Measurements from ENCODE around the gene VARS2. TPM values are rescaled to one million over a fixed set of nuclear protein-coding genes. Genes with fewer than 3 reads are reported as not detected.

VARS2 gene
- total RNA-seq, 1 experiment from 2014 or later = 39.8 TPM

DNA sequence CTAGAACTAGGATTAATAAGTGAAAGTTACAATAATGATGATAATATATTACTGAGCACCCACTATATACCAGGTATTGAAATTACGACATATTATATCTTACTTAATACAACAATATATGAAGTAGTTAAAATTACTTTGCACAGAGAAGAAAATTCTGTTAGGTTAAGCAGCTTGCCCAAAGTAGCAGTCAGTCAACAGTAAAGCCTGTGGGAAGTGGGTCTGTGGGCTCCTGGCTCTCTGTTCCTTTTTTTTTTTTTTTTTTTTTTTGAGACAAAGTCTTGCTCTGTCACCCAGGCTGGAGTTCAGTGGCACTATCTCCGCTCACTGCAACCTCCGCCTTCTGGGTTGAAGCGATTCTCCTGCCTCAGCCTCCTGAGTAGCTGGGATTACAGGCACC is 10.8 kb upstream of the VARS2 start:
- no peak overlapping the region for H3K4me3 ChIP-seq (replicated peaks in 1 of 2; ENCODE audit: low read depth in 1 of 2, low read length in 2 of 2)
- H3K9me3 ChIP-seq (ENCODE audit: control insufficient read depth in 1 of 2, insufficient read depth in 1 of 2, low read depth in 1 of 2, low read length in 2 of 2) = no peaks in the 10 kb centered on the region
- no peak for DNase-seq (ENCODE audit: low read depth, low spot score)
- no peaks in the 10 kb centered on the region for H3K9me2 ChIP-seq (ENCODE audit: insufficient read depth)
- no peaks in the 10 kb centered on the region for H3K27me3 ChIP-seq (ENCODE audit: insufficient read depth, low read length)
- H3K27ac ChIP-seq (ENCODE audit: low read depth, low read length) = no peak overlapping the region
- no peak overlapping the region for H3K9ac ChIP-seq (ENCODE audit: low read length)
- no peak overlapping the region for H2AFZ ChIP-seq (ENCODE audit: low read depth, low read length, poor library complexity, severe bottlenecking)
- H3K4me2 ChIP-seq (ENCODE audit: low read length) = no peak overlapping the region
- ChIA-PET CTCF (no interaction called here), RAD21 (ENCODE audit: low non-redundant PET in 1 of 2, low total read pairs in 2 of 2, uncharacterized antibody in 2 of 2, unreplicated experiment in 2 of 2) (no interaction called here), POLR2A (no interaction called here)
- H3K36me3 ChIP-seq (ENCODE audit: control insufficient read depth in 1 of 2, insufficient read depth in 2 of 2, low read length in 2 of 2) = peaks cover 4 to 10% of the 10 kb centered on the region in 2 experiments; a peak in 2 of 4 replicates
- intact Hi-C loops (cut with micrococcal nuclease) = no loop called here
- no peak for ATAC-seq
- TF ChIP-seq EGR1 (IDR thresholded peaks at IDR 0.05; ENCODE audit: low read depth) (no peak), CEBPB (IDR thresholded peaks at IDR 0.05; ENCODE audit: low read depth) (no peak), YY1 (IDR thresholded peaks at IDR 0.05; ENCODE audit: extremely low read depth, insufficient replicate concordance, low read depth, low read length) (no peak), ELF1 (IDR thresholded peaks at IDR 0.05; ENCODE audit: borderline replicate concordance, low read depth) (no peak), JUND (IDR thresholded peaks at IDR 0.05) (no peak), ZFX (IDR thresholded peaks at IDR 0.05) (no peak), TCF7L2 (IDR thresholded peaks at IDR 0.05; ENCODE audit: borderline replicate concordance, extremely low read depth, insufficient read depth, insufficient read length) (no peak), EZH2phosphoT487 (IDR thresholded peaks at IDR 0.05; ENCODE audit: borderline replicate concordance) (no peak), POLR2A (IDR thresholded peaks at IDR 0.05; ENCODE audit: borderline replicate concordance, extremely low read depth, insufficient read depth, insufficient read length) (no peak), REST (IDR thresholded peaks at IDR 0.05; ENCODE audit: low read depth) (no peak), EZH2 (IDR thresholded peaks at IDR 0.05) (no peak), CBX3 (IDR thresholded peaks at IDR 0.05; ENCODE audit: low read depth) (no peak), RAD21 (IDR thresholded peaks at IDR 0.05; ENCODE audit: low read depth) (no peak), SIN3A (IDR thresholded peaks at IDR 0.05; ENCODE audit: low read depth) (no peak), SRF (IDR thresholded peaks at IDR 0.05; ENCODE audit: low read depth) (no peak)
- TF ChIP-seq, protein P1, sequence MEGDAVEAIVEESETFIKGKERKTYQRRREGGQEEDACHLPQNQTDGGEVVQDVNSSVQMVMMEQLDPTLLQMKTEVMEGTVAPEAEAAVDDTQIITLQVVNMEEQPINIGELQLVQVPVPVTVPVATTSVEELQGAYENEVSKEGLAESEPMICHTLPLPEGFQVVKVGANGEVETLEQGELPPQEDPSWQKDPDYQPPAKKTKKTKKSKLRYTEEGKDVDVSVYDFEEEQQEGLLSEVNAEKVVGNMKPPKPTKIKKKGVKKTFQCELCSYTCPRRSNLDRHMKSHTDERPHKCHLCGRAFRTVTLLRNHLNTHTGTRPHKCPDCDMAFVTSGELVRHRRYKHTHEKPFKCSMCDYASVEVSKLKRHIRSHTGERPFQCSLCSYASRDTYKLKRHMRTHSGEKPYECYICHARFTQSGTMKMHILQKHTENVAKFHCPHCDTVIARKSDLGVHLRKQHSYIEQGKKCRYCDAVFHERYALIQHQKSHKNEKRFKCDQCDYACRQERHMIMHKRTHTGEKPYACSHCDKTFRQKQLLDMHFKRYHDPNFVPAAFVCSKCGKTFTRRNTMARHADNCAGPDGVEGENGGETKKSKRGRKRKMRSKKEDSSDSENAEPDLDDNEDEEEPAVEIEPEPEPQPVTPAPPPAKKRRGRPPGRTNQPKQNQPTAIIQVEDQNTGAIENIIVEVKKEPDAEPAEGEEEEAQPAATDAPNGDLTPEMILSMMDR (IDR thresholded peaks at IDR 0.05 in 2 of 3, conservative IDR thresholded peaks at IDR 0.05 in 1 of 3; ENCODE audit: borderline replicate concordance in 1 of 3, insufficient read depth in 1 of 3, low read depth in 2 of 3, low read length in 2 of 3) = no peak
- TF ChIP-seq, protein P2, sequence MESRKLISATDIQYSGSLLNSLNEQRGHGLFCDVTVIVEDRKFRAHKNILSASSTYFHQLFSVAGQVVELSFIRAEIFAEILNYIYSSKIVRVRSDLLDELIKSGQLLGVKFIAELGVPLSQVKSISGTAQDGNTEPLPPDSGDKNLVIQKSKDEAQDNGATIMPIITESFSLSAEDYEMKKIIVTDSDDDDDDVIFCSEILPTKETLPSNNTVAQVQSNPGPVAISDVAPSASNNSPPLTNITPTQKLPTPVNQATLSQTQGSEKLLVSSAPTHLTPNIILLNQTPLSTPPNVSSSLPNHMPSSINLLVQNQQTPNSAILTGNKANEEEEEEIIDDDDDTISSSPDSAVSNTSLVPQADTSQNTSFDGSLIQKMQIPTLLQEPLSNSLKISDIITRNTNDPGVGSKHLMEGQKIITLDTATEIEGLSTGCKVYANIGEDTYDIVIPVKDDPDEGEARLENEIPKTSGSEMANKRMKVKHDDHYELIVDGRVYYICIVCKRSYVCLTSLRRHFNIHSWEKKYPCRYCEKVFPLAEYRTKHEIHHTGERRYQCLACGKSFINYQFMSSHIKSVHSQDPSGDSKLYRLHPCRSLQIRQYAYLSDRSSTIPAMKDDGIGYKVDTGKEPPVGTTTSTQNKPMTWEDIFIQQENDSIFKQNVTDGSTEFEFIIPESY (IDR thresholded peaks at IDR 0.05; ENCODE audit: extremely low read depth, insufficient replicate concordance, low read length) = no peak
- H3K4me1 ChIP-seq (ENCODE audit: control insufficient read depth in 1 of 2, insufficient read depth in 2 of 2, low read length in 2 of 2) = peaks cover 3 to 8% of the 10 kb centered on the region in 2 experiments; a peak in 3 of 4 replicates
- H3K79me2 ChIP-seq (ENCODE audit: insufficient read depth, low read length) = peaks cover 2% of the 10 kb centered on the region
- no peaks in the 10 kb centered on the region for H4K20me1 ChIP-seq (ENCODE audit: insufficient read depth)
- no TSS peak for BruUV-seq (replicated peaks)
